K562 (cell line): ENCODE results near the gene CYP46A1. TPM values are rescaled to one million over a fixed set of nuclear protein-coding genes. Genes with fewer than 3 reads are reported as not detected.

ENCODE experiments used
- ATAC-seq: fragments of 200-7000 bp; cut with Tn5 transposase; 3 replicates; pipeline ENCODE4 v1.9.1; 2020; ENCODE audit warnings: moderate library complexity
- BruUV-seq: library from RNA; stranded (reverse); fragments of 400-500 nt; replicated peaks from 2 replicates; lab custom pipeline; 2021; lab: Mats Ljungman, UMichigan
- CTCF ChIA-PET: fragments of 300-600 bp; formaldehyde crosslinking; extraction: SDS; loops from one replicate; lab custom pipeline; 2021; ENCODE audit warnings: low intra/inter-chr PET ratio; lab: Yijun Ruan, JAX
- POLR2A ChIA-PET: fragments of 300-600, 350-650 bp; sonication (Branson Sonifier 250); formaldehyde crosslinking; extraction: SDS; loops from one replicate; lab custom pipeline; 2021; ENCODE audit warnings: antibody characterized with exemption, inconsistent platforms; lab: Yijun Ruan, JAX
- DNase-seq, 4 experiments: peaks; one replicate each; pipeline versions ENCODE4 v3.0.0 to v3.0.0-alpha.2; 2011 to 2018; ENCODE audit warnings: low spot score in 3 of 4, mixed read lengths in 3 of 4; ENCODE audit errors: extremely low read depth in 1 of 4
- FAIRE-seq: peaks from 2 replicates; lab custom pipeline; 2011; peaks lifted over from hg19 to GRCh38; lab: Jason Lieb, UNC
- H2AFZ ChIP-seq: 2 replicates; pipeline ENCODE4 v1.6.0; 2011; ENCODE audit warnings: low read depth, low read length, control low read depth, inconsistent platforms
- H3K27ac ChIP-seq: fragments of 200-600 bp; 3 replicates; pipeline ENCODE4 v1.8.0; 2011; ENCODE audit warnings: low read depth, mild to moderate bottlenecking, control low read depth, inconsistent platforms, low read length, moderate library complexity, mixed read lengths; ENCODE audit errors: extremely low read depth
- H3K27me3 ChIP-seq, 2 experiments: fragments of 300-600 bp in 1 of 2; 2 replicates in 1 of 2; 3 replicates in 1 of 2; pipeline versions ENCODE4 v1.6.0 to v1.8.0; 2011; ENCODE audit warnings: inconsistent platforms in 2 of 2, low read length in 2 of 2, mild to moderate bottlenecking in 1 of 2, mixed read lengths in 1 of 2, moderate library complexity in 1 of 2; ENCODE audit not compliant: control insufficient read depth in 2 of 2, insufficient read depth in 2 of 2
- H3K36me3 ChIP-seq: fragments of 300-600 bp; 3 replicates; pipeline ENCODE4 v1.8.0; 2011; ENCODE audit warnings: mild to moderate bottlenecking, low read length, inconsistent platforms; ENCODE audit not compliant: control insufficient read depth, insufficient read depth
- H3K4me1 ChIP-seq, 2 experiments: fragments of 200-600 bp in 1 of 2; replicated peaks in 1 of 2; 2 replicates in 1 of 2; 3 replicates in 1 of 2; pipeline versions ENCODE4 v1.5.1 to v1.8.0; 2011; ENCODE audit warnings: inconsistent platforms in 2 of 2, low read length in 2 of 2, mild to moderate bottlenecking in 1 of 2, mixed read lengths in 1 of 2, moderate library complexity in 1 of 2; ENCODE audit not compliant: control insufficient read depth in 2 of 2, insufficient read depth in 2 of 2
- H3K4me2 ChIP-seq: 2 replicates; pipeline ENCODE4 v1.6.1; 2011; ENCODE audit warnings: low read length, control low read depth, inconsistent platforms, mixed read lengths; ENCODE audit not compliant: insufficient read depth
- H3K4me3 ChIP-seq: fragments of 200-600 bp; sonication (generic), shearing (Covaris generic); 2 replicates; pipeline ENCODE4 v1.5.1; 2016; ENCODE audit warnings: control low read depth, inconsistent platforms
- H3K79me2 ChIP-seq: fragments of 200-600 bp; 3 replicates; pipeline ENCODE4 v1.8.0; 2011; ENCODE audit warnings: low read length, inconsistent platforms; ENCODE audit not compliant: control insufficient read depth, insufficient read depth
- H3K9ac ChIP-seq, 2 experiments: 2 replicates each; pipeline versions ENCODE4 v1.6.0 to v1.6.1; 2011; ENCODE audit warnings: low read depth in 2 of 2, low read length in 2 of 2, control low read depth in 1 of 2, inconsistent platforms in 1 of 2, mild to moderate bottlenecking in 1 of 2, mixed read lengths in 1 of 2; ENCODE audit not compliant: insufficient read depth in 1 of 2
- H3K9me1 ChIP-seq: one replicate; pipeline ENCODE4 v1.6.0; 2011; ENCODE audit warnings: inconsistent platforms, mild to moderate bottlenecking, low read length, moderate library complexity; ENCODE audit not compliant: control insufficient read depth, insufficient read depth
- H3K9me3 ChIP-seq: replicated peaks from 2 replicates; pipeline ENCODE4 v1.5.1; 2011; ENCODE audit warnings: low read depth, low read length, inconsistent platforms; ENCODE audit not compliant: control insufficient read depth, insufficient read depth
- H4K20me1 ChIP-seq: replicated peaks from 2 replicates; pipeline ENCODE4 v1.6.1; 2011; ENCODE audit warnings: low read length, inconsistent platforms, mixed read lengths; ENCODE audit not compliant: control insufficient read depth, insufficient read depth
- CTCF ChIP-seq, 3 experiments: IDR thresholded peaks in 2 of 3; conservative IDR thresholded peaks in 1 of 3; 2 replicates each; pipeline ENCODE4 v1.5.1; 2011 to 2012; ENCODE audit warnings: low read length in 3 of 3, mild to moderate bottlenecking in 3 of 3, control low read depth in 2 of 3, improper control_type of control experiment in 1 of 3, inconsistent platforms in 1 of 3, low read depth in 1 of 3, mixed read lengths in 1 of 3, moderate library complexity in 1 of 3; ENCODE audit not compliant: insufficient read depth in 2 of 3
- HDAC3 ChIP-seq: fragments of 450-650 bp; IDR thresholded peaks from 2 replicates; pipeline ENCODE4 v1.6.1; 2018; ENCODE audit warnings: borderline replicate concordance, mild to moderate bottlenecking, moderate library complexity; ENCODE audit not compliant: partially characterized antibody
- MNT ChIP-seq, 2 experiments: fragments of 450-650 bp; conservative IDR thresholded peaks; 2 replicates each; pipeline ENCODE4 v1.6.1; 2017; ENCODE audit warnings: mild to moderate bottlenecking in 2 of 2, moderate library complexity in 2 of 2
- PHB ChIP-seq: fragments of 250-450 bp; sonication (Bioruptor Pico); IDR thresholded peaks from 2 replicates; pipeline ENCODE4 v1.5.0; 2021
- RBBP5 ChIP-seq: fragments of 200-600 bp; sonication (generic); IDR thresholded peaks from 2 replicates; pipeline ENCODE4 v1.6.1; 2012; ENCODE audit warnings: borderline replicate concordance, mild to moderate bottlenecking, low read length, control low read depth, inconsistent platforms; ENCODE audit not compliant: insufficient read depth, poor library complexity, severe bottlenecking
- RBM25 ChIP-seq: fragments of 200-400 bp; formaldehyde crosslinking; IDR thresholded peaks from 2 replicates; pipeline ENCODE4 v1.6.1; 2018; ENCODE audit warnings: low read length, low read depth, moderate library complexity; ENCODE audit not compliant: severe bottlenecking
- SOX6 ChIP-seq: fragments of 450-650 bp; IDR thresholded peaks from 2 replicates; pipeline ENCODE4 v1.6.1; 2014; ENCODE audit warnings: mild to moderate bottlenecking
- TAF1 ChIP-seq: IDR thresholded peaks from 2 replicates; pipeline ENCODE4 v1.6.1; 2011; ENCODE audit warnings: mild to moderate bottlenecking, low read length, moderate library complexity; ENCODE audit not compliant: insufficient read depth, control insufficient read depth, severe bottlenecking; ENCODE audit errors: extremely low read depth
- ZNF217 ChIP-seq: sonication (generic); formaldehyde crosslinking; IDR thresholded peaks from 2 replicates; pipeline ENCODE4 v1.8.0; 2022; ENCODE audit warnings: mild to moderate bottlenecking, missing genetic modification reagents
- ZNF551 ChIP-seq: fragments of 250-450 bp; sonication (Bioruptor Pico); IDR thresholded peaks from 2 replicates; pipeline ENCODE4 v1.5.0; 2021; ENCODE audit warnings: mild to moderate bottlenecking, moderate library complexity
- WGBS: fragments of 100-300 bp; shearing (Covaris generic); methylation state at CpG from one replicate; pipeline ENCODE4 v1.1.6; 2016; ENCODE audit warnings: low coverage, mixed read lengths; ENCODE audit not compliant: insufficient coverage; ENCODE audit errors: missing lambda C conversion rate; 5-methylcytosine and 5-hydroxymethylcytosine counted together
- in situ Hi-C: fragments of 300-500 bp; cut with MboI; formaldehyde crosslinking; loops from 4 replicates; pipeline ENCODE4 v1.15.0; 2018; ENCODE audit warnings: inconsistent platforms, mixed read lengths
- intact Hi-C: fragments of 100-400 bp; cut with micrococcal nuclease; formaldehyde crosslinking; loops from 2 replicates; pipeline ENCODE4 v1.14.2; 2022
- polyA plus RNA-seq, 8 experiments: library from polyadenylated mRNA; depleted of rRNA in 4 of 8; stranded (reverse) in 5 of 8; unstranded in 3 of 8; fragments of >200 nt; fragmentation: Nextera tagmentation in 2 of 8; fragmentation: Illumina TruSeq in 1 of 8; extraction: Ambion mirVana in 2 of 8; extraction: Trizol in 1 of 8; gene quantifications; 2 replicates each; pipeline versions ENCODE4 v1.2.1 to v1.2.3, GENCODE V29; 2011 to 2014; ENCODE audit warnings: inconsistent platforms in 1 of 8, missing spikeins in 1 of 8
- total RNA-seq, 7 experiments: library from RNA; depleted of rRNA in 6 of 7; stranded (reverse); fragments of >200 nt in 6 of 7; fragmentation: Illumina TruSeq in 2 of 7; extraction: Trizol in 2 of 7; gene quantifications; 2 replicates each; pipeline versions ENCODE4 v1.2.1 to v1.2.3, GENCODE V29; 2011 to 2021; ENCODE audit warnings: low replicate concordance in 1 of 7

Gene CYP46A1
- total and polyA plus RNA-seq, 9 of the 15 experiments (the other 6 are each of a cell fraction or from before 2014, with no cell fraction given), result not detected

GRCh38 chr14:99716850-99717681 is 33.0 kb downstream of the CYP46A1 start:
- H3K9me3 ChIP-seq, result no peaks in the 10 kb centered on the region
- H3K27ac ChIP-seq, result no peak overlapping the region
- no peak overlapping the region for H3K4me2 ChIP-seq
- no peaks in the 10 kb centered on the region for H3K36me3 ChIP-seq
- peaks cover 2 to 36% of the 10 kb centered on the region in 2 experiments; a peak in 4 of 5 replicates for H3K27me3 ChIP-seq
- POLR2A ChIA-PET, result interaction anchor here (1.3 kb wide), 1 partner anchor 12 kb away, joined by 3 read pairs; no protein-coding TSS in a partner anchor
- 0 out of 2 replicates have a peak, but pooled peaks cover 6% of the 10 kb centered on the region for H4K20me1 ChIP-seq
- H3K9ac ChIP-seq, result no peak overlapping the region
- BruUV-seq, result no TSS peak
- H3K79me2 ChIP-seq, result no peaks in the 10 kb centered on the region
- TF ChIP-seq TAF1 (no peak), RBM25 (peak; percentile 49)
- in situ Hi-C loops, result no loop called here
- no peak overlapping the region for H3K4me3 ChIP-seq
- no peak for DNase-seq
- ATAC-seq, result no peak
- no peaks in the 10 kb centered on the region for H3K4me1 ChIP-seq
- CTCF ChIA-PET, result no interaction called here
- no peaks in the 10 kb centered on the region for H3K9me1 ChIP-seq
- intact Hi-C loops, result no loop called here
- no peak overlapping the region for H2AFZ ChIP-seq
- WGBS, result 0% methylated on average over 11 of the region's 14 CpGs
- FAIRE-seq, result no peak

- Histone ChIP-seq H4K20me1 (0 out of 2 replicates have a peak, but pooled peaks cover 6% of the 10 kb centered on the region), H3K9me3 (no peaks in the 10 kb centered on the region), H3K36me3 (no peaks in the 10 kb centered on the region), H3K4me3 (no peak overlapping the region), H3K27ac (no peak overlapping the region), H3K4me1 (no peaks in the 10 kb centered on the region), H3K27me3 (peaks cover 2 to 36% of the 10 kb centered on the region in 2 experiments; a peak in 4 of 5 replicates), H3K4me2 (no peak overlapping the region), H3K9me1 (no peaks in the 10 kb centered on the region), H3K79me2 (no peaks in the 10 kb centered on the region), H3K9ac (no peak overlapping the region), H2AFZ (no peak overlapping the region)
- TF ChIP-seq PHB (CRISPR knock-in tag) (no peak), MNT (conservative IDR thresholded peaks at IDR 0.05) (no peak), HDAC3 (no peak), ZNF217 (CRISPR knock-in tag) (no peak), CTCF (IDR thresholded peaks at IDR 0.05 in 2 of 3, conservative IDR thresholded peaks at IDR 0.05 in 1 of 3; ENCODE audit: insufficient read depth in 2 of 3, low read depth in 1 of 3, low read length in 3 of 3) (no peak), SOX6 (no peak), ZNF551 (CRISPR knock-in tag) (no peak), RBBP5 (no peak)
- CTCF ChIA-PET, result no interaction called here
- 0% methylated on average over 3 of the region's 5 CpGs for WGBS
- POLR2A ChIA-PET, result interaction anchor here (1.3 kb wide), 1 partner anchor 12 kb away, joined by 3 read pairs; no protein-coding TSS in a partner anchor
- no peak for ATAC-seq
- no peak for FAIRE-seq
- DNase-seq, result no peak
- intact Hi-C loops (no loop called here), in situ Hi-C loops (no loop called here)
- BruUV-seq, result no TSS peak
These were observed 33.5 kb downstream of the CYP46A1 start for GRCh38 chr14:99717682-99718013.
